CD4-positive, alpha-beta T cell treated with Interleukin-15 for 4 hours (primary cell): ENCODE measurements around the gene OSM.
"Not testable (repeated sequence)": the region's sequence is repeated elsewhere in the genome, so short reads cannot be mapped to it uniquely, and the experiment has no call there.

Source experiments
- DNase-seq: peaks from one replicate; pipeline ENCODE4 v3.0.0-alpha.2; 2020; ENCODE audit warnings: low spot score

OSM gene

GRCh38 chr22:30244641-30245040 lies 22.0 kb downstream of the OSM start:
- no peak for DNase-seq

GRCh38 chr22:30244066-30244465 lies 22.6 kb downstream of the OSM start:
- DNase-seq, result no peak

GRCh38 chr22:30243661-30244060 lies 23.0 kb downstream of the OSM start:
- DNase-seq, result no peak

GRCh38 chr22:30241576-30242371 lies 24.9 kb downstream of the OSM start:
- DNase-seq, result no peak

- DNase-seq, result no peak
Measured at GRCh38 chr22:30240541-30241417, 25.9 kb downstream of the OSM start.

GRCh38 chr22:30239488-30240405 lies 26.9 kb downstream of the OSM start:
- DNase-seq, result no peak

GRCh38 chr22:30238661-30239487 lies 27.8 kb downstream of the OSM start:
- no peak for DNase-seq

- DNase-seq, result no peak
Measured at GRCh38 chr22:30238136-30238535, 28.5 kb downstream of the OSM start.

- no peak for DNase-seq
Measured at GRCh38 chr22:30236875-30237274, 29.8 kb downstream of the OSM start.

- no peak for DNase-seq
Measured at GRCh38 chr22:30235687-30236170, 30.9 kb downstream of the OSM start.

GRCh38 chr22:30234786-30235470 lies 31.7 kb downstream of the OSM start:
- no peak for DNase-seq

- DNase-seq, result not testable (repeated sequence)
Measured at GRCh38 chr22:30234325-30234724, 32.3 kb downstream of the OSM start.

GRCh38 chr22:30233582-30233981 lies 33.1 kb downstream of the OSM start:
- no peak for DNase-seq

- DNase-seq, result no peak
Measured at GRCh38 chr22:30232716-30233218, 33.9 kb downstream of the OSM start.

GRCh38 chr22:30230787-30231461 lies 35.7 kb downstream of the OSM start:
- no peak for DNase-seq

GRCh38 chr22:30230330-30230729 lies 36.3 kb downstream of the OSM start:
- no peak for DNase-seq

GRCh38 chr22:30228509-30229359 lies 37.9 kb downstream of the OSM start:
- DNase-seq, result no peak

GRCh38 chr22:30227438-30228228 lies 39.0 kb downstream of the OSM start:
- no peak for DNase-seq
